GM12873 (cell line): ENCODE results near the gene SBK2.

Experiments used
- CTCF ChIP-seq: IDR thresholded peaks from 2 replicates; pipeline ENCODE4 v1.5.1; 2012; ENCODE audit warnings: low read depth, mild to moderate bottlenecking, moderate library complexity, low read length, control low read depth; ENCODE audit not compliant: insufficient read depth; ENCODE audit errors: missing control alignments

The SBK2 gene

GRCh38 chr19:55482156-55482961 is 54.6 kb downstream of the SBK2 start:
- TF ChIP-seq CTCF, result no peak

GRCh38 chr19:55481794-55482155 is 55.2 kb downstream of the SBK2 start:
- no peak for TF ChIP-seq CTCF

GRCh38 chr19:55481148-55481793 is 55.7 kb downstream of the SBK2 start:
- no peak for TF ChIP-seq CTCF

GRCh38 chr19:55479451-55480230 is 57.3 kb downstream of the SBK2 start:
- TF ChIP-seq CTCF, result no peak

GRCh38 chr19:55479045-55479444 is 57.9 kb downstream of the SBK2 start:
- no peak for TF ChIP-seq CTCF
